SK-N-SH treated with all-trans-retinoic acid at 6 μM for 48 hours (cell line): ENCODE measurements around the gene AIDA.

Experiments
- ATAC-seq: fragments of 200-7000 bp; cut with Tn5 transposase; 3 replicates; pipeline ENCODE4 v1.9.1; 2020; ENCODE audit warnings: mild to moderate bottlenecking, moderate library complexity
- ARNTL ChIP-seq: fragments of 450-650 bp; formaldehyde crosslinking; IDR thresholded peaks from 2 replicates; pipeline ENCODE4 v1.5.0; 2020; ENCODE audit warnings: low read depth, mild to moderate bottlenecking, moderate library complexity, borderline replicate concordance
- BACH2 ChIP-seq: fragments of 250-450 bp; sonication (Bioruptor Pico); IDR thresholded peaks from 2 replicates; pipeline ENCODE4 v1.9.0; 2021; ENCODE audit warnings: mild to moderate bottlenecking, borderline replicate concordance
- CREB5 ChIP-seq: fragments of 250-450 bp; sonication (Bioruptor Pico); IDR thresholded peaks from 2 replicates; pipeline ENCODE4 v1.5.1; 2020; ENCODE audit warnings: low read depth, mild to moderate bottlenecking, moderate library complexity
- CSDC2 ChIP-seq: fragments of 250-450 bp; sonication (Bioruptor Pico); IDR thresholded peaks from 2 replicates; pipeline ENCODE4 v1.5.0; 2020; ENCODE audit warnings: mild to moderate bottlenecking, moderate library complexity
- CSRNP3 ChIP-seq: fragments of 250-450 bp; sonication (Bioruptor Pico); IDR thresholded peaks from 2 replicates; pipeline ENCODE4 v1.5.1; 2021; ENCODE audit warnings: mild to moderate bottlenecking, moderate library complexity
- ESRRG ChIP-seq: fragments of 250-450 bp; sonication (Bioruptor Pico); IDR thresholded peaks from 2 replicates; pipeline ENCODE4 v1.6.1; 2021; ENCODE audit warnings: mild to moderate bottlenecking
- ISL1 ChIP-seq: fragments of 250-450 bp; sonication (Bioruptor Pico); IDR thresholded peaks from 2 replicates; pipeline ENCODE4 v2.1.2; 2022; ENCODE audit warnings: mild to moderate bottlenecking, moderate library complexity
- OSR1 ChIP-seq: fragments of 250-450 bp; sonication (Bioruptor Pico); IDR thresholded peaks from 2 replicates; pipeline ENCODE4 v1.8.0; 2022; ENCODE audit warnings: moderate library complexity, mild to moderate bottlenecking, inconsistent platforms
- PATZ1 ChIP-seq: fragments of 250-450 bp; sonication (Bioruptor Pico); IDR thresholded peaks from 2 replicates; pipeline ENCODE4 v1.8.0; 2020; ENCODE audit warnings: mild to moderate bottlenecking, moderate library complexity, borderline replicate concordance
- POU6F1 ChIP-seq: fragments of 250-450 bp; sonication (Bioruptor Pico); IDR thresholded peaks from 2 replicates; pipeline ENCODE4 v1.8.0; 2021; ENCODE audit warnings: low read depth, mild to moderate bottlenecking, moderate library complexity, borderline replicate concordance
- PPARA ChIP-seq: fragments of 250-450 bp; sonication (Bioruptor Pico); IDR thresholded peaks from 2 replicates; pipeline ENCODE4 v1.5.0; 2020; ENCODE audit warnings: mild to moderate bottlenecking, borderline replicate concordance
- RARB ChIP-seq: fragments of 250-450 bp; sonication (Bioruptor Pico); IDR thresholded peaks from 2 replicates; pipeline ENCODE4 v1.8.0; 2021; ENCODE audit warnings: mild to moderate bottlenecking, moderate library complexity
- SNAI2 ChIP-seq: fragments of 250-450 bp; sonication (Bioruptor Pico); IDR thresholded peaks from 2 replicates; pipeline ENCODE4 v1.5.0; 2020; ENCODE audit warnings: mild to moderate bottlenecking, moderate library complexity
- TCF4 ChIP-seq: fragments of 250-450 bp; sonication (Bioruptor Pico); IDR thresholded peaks from 2 replicates; pipeline ENCODE4 v1.8.0; 2021; ENCODE audit warnings: mild to moderate bottlenecking, moderate library complexity, borderline replicate concordance
- ZFP3 ChIP-seq: fragments of 250-450 bp; sonication (Bioruptor Pico); IDR thresholded peaks from 2 replicates; pipeline ENCODE4 v1.5.0; 2020; ENCODE audit warnings: mild to moderate bottlenecking, moderate library complexity
- ZFP30 ChIP-seq: fragments of 450-650 bp; formaldehyde crosslinking; IDR thresholded peaks from 2 replicates; pipeline ENCODE4 v1.5.0; 2022; ENCODE audit warnings: mild to moderate bottlenecking, moderate library complexity
- ZNF565 ChIP-seq: fragments of 450-650 bp; formaldehyde crosslinking; conservative IDR thresholded peaks from 2 replicates; pipeline ENCODE4 v1.5.0; 2020; ENCODE audit warnings: low read depth, mild to moderate bottlenecking, moderate library complexity
- ZNF70 ChIP-seq: fragments of 450-650 bp; formaldehyde crosslinking; IDR thresholded peaks from 2 replicates; pipeline ENCODE4 v1.5.0; 2020; ENCODE audit warnings: mild to moderate bottlenecking, moderate library complexity
- ZNF8 ChIP-seq: fragments of 450-650 bp; formaldehyde crosslinking; IDR thresholded peaks from 2 replicates; pipeline ENCODE4 v1.5.0; 2020; ENCODE audit warnings: mild to moderate bottlenecking, moderate library complexity

AIDA gene

GRCh38 chr1:222734740-222735139 is 22.4 kb upstream of the AIDA start:
- no peak for ATAC-seq
- no peak for TF ChIP-seq ZNF8
- TF ChIP-seq, all 23 proteins: peak for 0

- no peak for ATAC-seq
- TF ChIP-seq PPARA (no peak), CSRNP3 (CRISPR knock-in tag) (no peak), ZNF565 (no peak), ZNF8 (no peak), TCF4 (CRISPR knock-in tag) (no peak), RARB (CRISPR knock-in tag) (no peak), ZFP3 (CRISPR knock-in tag) (no peak), ZNF70 (CRISPR knock-in tag) (no peak), PATZ1 (CRISPR knock-in tag) (no peak), ZFP30 (no peak), CREB5 (CRISPR knock-in tag) (no peak), ESRRG (CRISPR knock-in tag) (no peak), POU6F1 (CRISPR knock-in tag) (no peak), OSR1 (no peak), CSDC2 (no peak), ISL1 (no peak), BACH2 (no peak)
- TF ChIP-seq, all 23 proteins: peak for 0
Measured at GRCh38 chr1:222732216-222733159, 20.2 kb upstream of the AIDA start.

- ATAC-seq, result no peak
- TF ChIP-seq TCF4 (CRISPR knock-in tag) (no peak), ESRRG (CRISPR knock-in tag) (no peak), OSR1 (no peak), ZNF70 (CRISPR knock-in tag) (no peak), CSRNP3 (CRISPR knock-in tag) (no peak), SNAI2 (CRISPR knock-in tag) (no peak), ARNTL (CRISPR knock-in tag) (no peak), POU6F1 (CRISPR knock-in tag) (no peak), CREB5 (CRISPR knock-in tag) (no peak), ZNF8 (no peak), PATZ1 (CRISPR knock-in tag) (no peak)
Measured at GRCh38 chr1:222730866-222731265, 18.6 kb upstream of the AIDA start.
